ENCODE results near the gene TXNDC8.
"Not testable (repeated sequence)": the region's sequence is repeated elsewhere in the genome, so short reads cannot be mapped to it uniquely, and the experiment has no call there.

Gene TXNDC8

GRCh38 chr9:110337727-110338126 is at the start of gene TXNDC8:
Gene TXNDC8 (minus strand): TSS chr9:110337863.
- intact Hi-C loops (cut with DNase I), result no loop called here
- no peak for DNase-seq

GRCh38 chr9:110383491-110383890 is 45.8 kb upstream of the TXNDC8 start:
- intact Hi-C loops (cut with DNase I), result no loop called here
- peak in 1 of 10 donors; percentile 43 for DNase-seq

GRCh38 chr9:110382731-110383130 is 45.1 kb upstream of the TXNDC8 start:
- intact Hi-C loops (cut with DNase I), result no loop called here
- no peak for DNase-seq

- DNase-seq, result no peak
- intact Hi-C loops (cut with DNase I), result no loop called here
Measured at GRCh38 chr9:110371411-110372007, 33.8 kb upstream of the TXNDC8 start.

- intact Hi-C loops (cut with DNase I), result no loop called here
- DNase-seq, result no peak
Measured at GRCh38 chr9:110370315-110370714, 32.7 kb upstream of the TXNDC8 start.

GRCh38 chr9:110364451-110364850 is 26.8 kb upstream of the TXNDC8 start:
- no peak for DNase-seq
- intact Hi-C loops (cut with DNase I), result no loop called here

GRCh38 chr9:110358992-110359391 is 21.3 kb upstream of the TXNDC8 start:
- intact Hi-C loops (cut with DNase I); DNase-seq: not testable (repeated sequence)

- DNase-seq, result no peak
- intact Hi-C loops (cut with DNase I), result no loop called here
Measured at GRCh38 chr9:110357505-110357904, 19.8 kb upstream of the TXNDC8 start.

GRCh38 chr9:110356639-110357395 is 19.2 kb upstream of the TXNDC8 start:
- intact Hi-C loops (cut with DNase I), result no loop called here

GRCh38 chr9:110355911-110356310 is 18.2 kb upstream of the TXNDC8 start:
- intact Hi-C loops (cut with DNase I), result no loop called here
- no peak for DNase-seq

More at GRCh38 chr9:110356639-110357395, 19.2 kb upstream of the TXNDC8 start:
- DNase-seq, result no peak

GRCh38 chr9:110351009-110351467 is 13.4 kb upstream of the TXNDC8 start:
- no peak for DNase-seq
- intact Hi-C loops (cut with DNase I), result no loop called here

GRCh38 chr9:110346325-110346724 is 8.7 kb upstream of the TXNDC8 start:
- no peak for DNase-seq
- intact Hi-C loops (cut with DNase I), result no loop called here

- intact Hi-C loops (cut with DNase I), result no loop called here
- DNase-seq, result no peak
Measured at GRCh38 chr9:110344821-110345220, 7.2 kb upstream of the TXNDC8 start.

GRCh38 chr9:110343551-110343950 is 5.9 kb upstream of the TXNDC8 start:
- intact Hi-C loops (cut with DNase I), result no loop called here
- DNase-seq, result no peak

- no peak for DNase-seq
- intact Hi-C loops (cut with DNase I), result no loop called here
Measured at GRCh38 chr9:110340306-110340705, 2.6 kb upstream of the TXNDC8 start.

- intact Hi-C loops (cut with DNase I), result no loop called here
- no peak for DNase-seq
Measured at GRCh38 chr9:110338143-110338542, 480 bp upstream of the TXNDC8 start.

GRCh38 chr9:110336363-110336762 is 1.3 kb downstream of the TXNDC8 start:
- DNase-seq, result no peak
- intact Hi-C loops (cut with DNase I), result no loop called here

- no peak for DNase-seq
- intact Hi-C loops (cut with DNase I), result no loop called here
Measured at GRCh38 chr9:110334871-110335270, 2.8 kb downstream of the TXNDC8 start.

- no peak for DNase-seq
- intact Hi-C loops (cut with DNase I), result no loop called here
Measured at GRCh38 chr9:110334183-110334582, 3.5 kb downstream of the TXNDC8 start.

- DNase-seq, result no peak
- intact Hi-C loops (cut with DNase I), result no loop called here
Measured at GRCh38 chr9:110332766-110333165, 4.9 kb downstream of the TXNDC8 start.

GRCh38 chr9:110330484-110331105 is 7.1 kb downstream of the TXNDC8 start:
- no peak for DNase-seq
- intact Hi-C loops (cut with DNase I), result no loop called here
